Smooth muscle cell (in vitro differentiated cells): ENCODE data around the gene SAP30. TPM values are rescaled to one million over a fixed set of nuclear protein-coding genes. Genes with fewer than 3 reads are reported as not detected.

ENCODE experiments used
- DNase-seq: peaks from one replicate; lab custom pipeline; 2025; ENCODE audit not compliant: unreplicated experiment; lab: John Stamatoyannopoulos, UW
- H2AFZ ChIP-seq: fragments of 200-600 bp; sonication (generic); 2 replicates; pipeline ENCODE4 v1.6.0; 2016; ENCODE audit warnings: antibody characterized with exemption, low read depth, mild to moderate bottlenecking
- H3F3A ChIP-seq: fragments of 200-600 bp; sonication (generic); 2 replicates; pipeline ENCODE4 v1.6.0; 2017; ENCODE audit warnings: antibody characterized with exemption, low read depth
- H3K27ac ChIP-seq: fragments of 200-600 bp; sonication (generic); 2 replicates; pipeline ENCODE4 v1.5.1; 2016; ENCODE audit warnings: low read depth, mild to moderate bottlenecking
- H3K27me3 ChIP-seq: fragments of 200-600 bp; sonication (generic); 2 replicates; pipeline ENCODE4 v1.6.1; 2016; ENCODE audit warnings: low read depth, mild to moderate bottlenecking
- H3K36me3 ChIP-seq: fragments of 200-600 bp; sonication (generic); 2 replicates; pipeline ENCODE4 v1.5.1; 2016; ENCODE audit warnings: low read depth
- H3K4me1 ChIP-seq: fragments of 200-600 bp; sonication (generic); 2 replicates; pipeline ENCODE4 v1.5.1; 2016; ENCODE audit warnings: low read depth
- H3K4me2 ChIP-seq: fragments of 200-600 bp; sonication (generic); 2 replicates; pipeline ENCODE4 v1.6.0; 2016; ENCODE audit warnings: mild to moderate bottlenecking
- H3K4me3 ChIP-seq: fragments of 200-600 bp; sonication (generic); 2 replicates; pipeline ENCODE4 v1.5.1; 2016; ENCODE audit warnings: mild to moderate bottlenecking
- H3K79me2 ChIP-seq: fragments of 200-600 bp; sonication (generic); 2 replicates; pipeline ENCODE4 v1.6.0; 2016; ENCODE audit warnings: low read depth, mild to moderate bottlenecking
- H3K9ac ChIP-seq: fragments of 200-600 bp; sonication (generic); 2 replicates; pipeline ENCODE4 v1.6.0; 2016; ENCODE audit warnings: low read depth
- H3K9me3 ChIP-seq: fragments of 200-600 bp; sonication (generic); replicated peaks from 2 replicates; pipeline ENCODE4 v1.5.1; 2016; ENCODE audit warnings: low read depth
- H4K20me1 ChIP-seq: fragments of 200-600 bp; sonication (generic); 2 replicates; pipeline ENCODE4 v1.6.0; 2016; ENCODE audit warnings: low read depth
- WGBS: methylation state at CpG from one replicate; pipeline ENCODE4 v1.1.7; 2016; ENCODE audit warnings: low lambda C conversion rate; 5-methylcytosine and 5-hydroxymethylcytosine counted together
- polyA plus RNA-seq: library from polyadenylated mRNA; unstranded; fragments of >200 nt; fragmentation: Nextera tagmentation; extraction: Ambion mirVana; gene quantifications from 2 replicates; pipeline ENCODE4 v1.2.1, GENCODE V29; 2016
- total RNA-seq: library from RNA; depleted of rRNA; stranded (reverse); fragments of >200 nt; gene quantifications from 2 replicates; pipeline ENCODE4 v1.2.3, GENCODE V29; 2014
- TF ChIP-seq, protein P1 (sequence below): fragments of 200-600 bp; sonication (generic); IDR thresholded peaks from 2 replicates; pipeline ENCODE4 v1.5.1; 2017; ENCODE audit warnings: borderline replicate concordance, mild to moderate bottlenecking, antibody characterized with exemption; ENCODE audit not compliant: insufficient read depth, poor library complexity, severe bottlenecking

Gene SAP30
- total and polyA plus RNA-seq, 2 experiments from 2014 or later: 18.6 to 35.2 TPM

- TF ChIP-seq, protein P1, sequence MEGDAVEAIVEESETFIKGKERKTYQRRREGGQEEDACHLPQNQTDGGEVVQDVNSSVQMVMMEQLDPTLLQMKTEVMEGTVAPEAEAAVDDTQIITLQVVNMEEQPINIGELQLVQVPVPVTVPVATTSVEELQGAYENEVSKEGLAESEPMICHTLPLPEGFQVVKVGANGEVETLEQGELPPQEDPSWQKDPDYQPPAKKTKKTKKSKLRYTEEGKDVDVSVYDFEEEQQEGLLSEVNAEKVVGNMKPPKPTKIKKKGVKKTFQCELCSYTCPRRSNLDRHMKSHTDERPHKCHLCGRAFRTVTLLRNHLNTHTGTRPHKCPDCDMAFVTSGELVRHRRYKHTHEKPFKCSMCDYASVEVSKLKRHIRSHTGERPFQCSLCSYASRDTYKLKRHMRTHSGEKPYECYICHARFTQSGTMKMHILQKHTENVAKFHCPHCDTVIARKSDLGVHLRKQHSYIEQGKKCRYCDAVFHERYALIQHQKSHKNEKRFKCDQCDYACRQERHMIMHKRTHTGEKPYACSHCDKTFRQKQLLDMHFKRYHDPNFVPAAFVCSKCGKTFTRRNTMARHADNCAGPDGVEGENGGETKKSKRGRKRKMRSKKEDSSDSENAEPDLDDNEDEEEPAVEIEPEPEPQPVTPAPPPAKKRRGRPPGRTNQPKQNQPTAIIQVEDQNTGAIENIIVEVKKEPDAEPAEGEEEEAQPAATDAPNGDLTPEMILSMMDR: no peak
- peaks cover 3% of the 10 kb centered on the region for H4K20me1 ChIP-seq
- H3K36me3 ChIP-seq: no peaks in the 10 kb centered on the region
- H3K27ac ChIP-seq: no peak overlapping the region
- no peak overlapping the region for H3K9ac ChIP-seq
- H3K79me2 ChIP-seq: peaks cover 14% of the 10 kb centered on the region
- no peak overlapping the region for H3K4me3 ChIP-seq
- no peak for DNase-seq
- no peaks in the 10 kb centered on the region for H3K27me3 ChIP-seq
- H3K4me1 ChIP-seq: no peaks in the 10 kb centered on the region
- no peaks in the 10 kb centered on the region for H3K9me3 ChIP-seq
- no peak overlapping the region for H2AFZ ChIP-seq
- no peak overlapping the region for H3K4me2 ChIP-seq
- H3F3A ChIP-seq: no peaks in the 10 kb centered on the region
Measured at GRCh38 chr4:173380987-173381386, 10.2 kb downstream of the SAP30 start.

GRCh38 chr4:173381610-173382009 lies 10.9 kb downstream of the SAP30 start:
- Histone ChIP-seq H3K4me1 (no peaks in the 10 kb centered on the region), H3K27me3 (no peaks in the 10 kb centered on the region), H3K9me3 (no peaks in the 10 kb centered on the region), H2AFZ (no peak overlapping the region), H3K27ac (no peak overlapping the region), H3K4me3 (no peak overlapping the region), H3K9ac (no peak overlapping the region), H3F3A (no peaks in the 10 kb centered on the region), H3K4me2 (no peak overlapping the region), H3K79me2 (peaks cover 9% of the 10 kb centered on the region), H4K20me1 (no peaks in the 10 kb centered on the region), H3K36me3 (no peaks in the 10 kb centered on the region)
- TF ChIP-seq, protein P1: no peak
- 56% methylated on average over 1 of the region's 1 CpG for WGBS
- no peak for DNase-seq

- Histone ChIP-seq H3K4me2 (no peak overlapping the region), H3K9ac (no peak overlapping the region), H3K27ac (no peak overlapping the region), H3F3A (no peaks in the 10 kb centered on the region), H3K9me3 (no peaks in the 10 kb centered on the region), H4K20me1 (no peaks in the 10 kb centered on the region), H3K4me1 (no peaks in the 10 kb centered on the region), H3K36me3 (no peaks in the 10 kb centered on the region), H3K27me3 (no peaks in the 10 kb centered on the region), H2AFZ (no peak overlapping the region), H3K4me3 (no peak overlapping the region), H3K79me2 (peaks cover 9% of the 10 kb centered on the region)
- no peak for DNase-seq
- TF ChIP-seq, protein P1: no peak
- 96% methylated on average over 4 of the region's 4 CpGs for WGBS
Measured at GRCh38 chr4:173382349-173382748, 11.6 kb downstream of the SAP30 start.

DNA sequence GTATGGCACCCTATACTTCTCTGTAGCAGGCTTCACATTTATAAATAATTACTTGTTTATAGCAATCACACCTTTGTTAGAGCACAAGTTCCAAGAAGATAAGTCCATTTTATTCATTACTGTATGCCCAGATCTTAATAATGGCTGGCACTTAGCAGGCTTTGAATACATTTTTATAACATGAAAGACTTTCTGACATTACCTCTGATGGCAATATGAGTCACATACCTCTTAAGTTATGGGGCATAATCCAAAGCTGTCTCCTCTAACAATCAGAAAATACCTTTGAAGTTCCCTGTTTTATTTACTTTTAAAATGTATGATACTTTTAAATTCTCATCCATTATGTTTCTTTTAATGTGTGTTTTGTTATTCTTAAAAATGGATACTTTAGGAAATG lies 16.0 kb downstream of the SAP30 start:
- Histone ChIP-seq H3K27ac (no peak overlapping the region), H2AFZ (no peak overlapping the region), H3F3A (no peaks in the 10 kb centered on the region), H3K4me2 (no peak overlapping the region), H3K9ac (no peak overlapping the region), H3K4me1 (no peaks in the 10 kb centered on the region), H4K20me1 (no peaks in the 10 kb centered on the region), H3K9me3 (no peaks in the 10 kb centered on the region), H3K36me3 (no peaks in the 10 kb centered on the region), H3K4me3 (no peak overlapping the region), H3K27me3 (no peaks in the 10 kb centered on the region), H3K79me2 (peaks cover 4% of the 10 kb centered on the region)
- DNase-seq: no peak
- TF ChIP-seq, protein P1: no peak
